A549 treated with AZD2906 at 1 μM for 4 hours (cell line): ENCODE results near the gene ZNG1E. TPM values are rescaled to one million over a fixed set of nuclear protein-coding genes. Genes with fewer than 3 reads are reported as not detected.

Experiments
- total RNA-seq: library from RNA; stranded (reverse); fragments of 200-300 nt; extraction: Qiagen RNA extraction; gene quantifications from 5 replicates; pipeline ENCODE4 v1.2.3, GENCODE V29; 2022

The ZNG1E gene
- total RNA-seq, result 61.2 to 72.8 TPM (median 62.2 TPM) in 5 replicates

DNA sequence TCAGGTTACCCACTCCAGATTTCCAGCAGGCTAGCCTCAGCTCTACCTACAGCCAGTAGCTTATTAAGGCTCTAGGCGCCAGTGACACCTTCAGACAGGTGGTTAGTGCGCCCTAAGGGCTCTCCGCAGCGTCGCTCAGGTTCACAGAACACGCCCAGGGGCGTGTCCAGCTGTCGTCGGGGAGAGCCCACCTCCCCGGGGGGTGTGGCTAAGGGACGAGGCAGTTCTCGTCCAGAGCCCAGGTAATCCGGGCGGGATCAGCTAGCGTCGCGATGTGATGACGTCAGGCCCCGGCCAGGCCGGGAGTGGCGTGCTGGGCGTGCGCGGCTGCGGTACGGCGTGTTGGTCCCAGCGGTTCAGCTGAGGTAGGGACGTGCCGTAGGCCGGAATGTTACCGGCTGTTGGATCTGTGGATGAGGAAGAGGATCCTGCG lies at the start of gene ZNG1E:
ZNG1E (plus strand) TSS at position 340 of the 433 bp plus-strand sequence; CDS start at position 389, 49 bp downstream.

DNA sequence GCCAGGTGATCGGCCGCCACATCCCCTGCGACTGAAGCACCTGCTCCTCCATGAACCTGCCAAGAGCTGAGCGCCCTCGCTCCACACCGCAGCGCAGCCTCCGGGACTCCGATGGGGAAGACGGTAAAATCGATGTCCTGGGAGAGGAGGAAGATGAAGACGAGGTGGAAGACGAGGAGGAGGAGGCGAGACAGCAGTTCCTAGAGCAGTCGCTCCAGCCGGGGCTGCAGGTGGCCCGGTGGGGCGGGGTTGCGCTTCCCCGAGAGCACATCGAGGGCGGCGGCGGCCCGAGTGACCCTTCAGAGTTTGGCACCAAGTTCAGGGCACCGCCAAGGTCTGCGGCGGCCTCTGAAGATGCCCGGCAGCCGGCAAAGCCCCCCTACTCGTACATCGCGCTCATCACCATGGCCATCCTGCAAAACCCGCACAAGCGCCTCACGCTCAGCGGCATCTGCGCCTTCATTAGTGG lies 61.4 kb downstream of the ZNG1E start, which contains the start of gene FOXD4L4:
FOXD4L4 (plus strand) TSS at position 51 of the 469 bp plus-strand sequence; CDS start at position 51, 0 bp downstream.

Other genes starting within 250 kb of the ZNG1E start
- 0.06 to 0.13 TPM (median 0.06 TPM) in 4 of 5 replicates, not detected in the other for gene FOXD4L4, start 61.2 kb downstream of the ZNG1E start, total RNA-seq